DMS79 (cell line): ENCODE measurements around the gene LRP1B.

Source experiments
- DNase-seq: peaks from one replicate; lab custom pipeline; 2025; lab: John Stamatoyannopoulos, UW

The LRP1B gene

DNA sequence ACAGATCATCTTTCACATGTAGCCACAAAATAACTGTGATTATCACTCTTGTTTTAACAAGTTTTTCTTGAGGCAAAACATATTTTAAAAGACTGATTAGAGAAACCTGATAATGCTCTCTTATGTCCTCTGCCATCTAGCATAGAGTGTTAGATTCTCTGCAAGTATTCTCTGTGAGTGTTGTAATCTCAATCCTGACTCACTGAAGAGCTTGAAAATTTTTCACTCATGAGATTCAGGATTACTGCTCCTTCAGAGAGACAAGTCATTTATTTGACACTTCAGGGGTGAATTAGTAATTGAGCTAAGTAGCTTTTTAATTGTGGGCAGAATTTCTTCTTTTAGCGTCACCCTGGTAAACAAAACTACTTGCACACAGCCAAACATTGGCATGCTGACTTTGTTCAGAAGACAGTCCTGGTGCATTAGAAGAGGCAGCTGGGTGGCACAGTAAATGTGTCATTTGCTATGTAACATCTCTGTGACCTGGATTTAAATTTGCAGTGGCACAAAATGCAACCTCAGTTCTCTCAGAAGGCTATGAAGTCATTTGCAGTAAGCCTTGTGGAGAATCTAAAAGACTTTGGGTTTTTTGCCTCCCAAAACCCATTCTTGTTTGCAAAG is 172.9 kb downstream of the LRP1B start:
- no peak for DNase-seq

- DNase-seq = no peak
Observed at GRCh38 chr2:141957321-141957720, 173.5 kb downstream of the LRP1B start.

- no peak for DNase-seq
Observed at GRCh38 chr2:141947396-141948114, 183.3 kb downstream of the LRP1B start.

GRCh38 chr2:141946016-141946415 is 184.8 kb downstream of the LRP1B start:
- DNase-seq = no peak

DNA sequence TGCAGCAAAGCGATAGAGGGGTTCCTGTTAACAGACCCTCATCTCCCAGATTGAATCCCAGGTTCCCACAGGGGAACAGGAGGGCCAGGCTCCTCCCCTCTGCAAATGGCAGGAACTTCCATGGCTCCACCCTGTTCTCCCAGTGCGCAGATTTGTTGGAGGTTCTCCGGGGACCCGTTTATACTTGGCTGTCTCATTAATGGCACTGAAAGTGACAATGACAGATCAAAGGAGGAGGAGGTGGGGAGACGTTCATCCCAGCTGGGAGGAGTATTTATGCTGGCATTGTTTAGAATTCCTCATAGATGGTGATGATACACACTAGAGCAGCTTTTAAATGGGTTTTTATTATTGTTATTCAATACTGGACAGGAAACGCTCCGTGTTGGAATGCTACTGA is 186.9 kb downstream of the LRP1B start:
- no peak for DNase-seq

- no peak for DNase-seq
Observed at GRCh38 chr2:141942006-141942789, 188.6 kb downstream of the LRP1B start.

- no peak for DNase-seq
Observed at GRCh38 chr2:141941210-141941714, 189.6 kb downstream of the LRP1B start.

GRCh38 chr2:141940709-141941108 is 190.1 kb downstream of the LRP1B start:
- DNase-seq = no peak

GRCh38 chr2:141933226-141933625 is 197.6 kb downstream of the LRP1B start:
- no peak for DNase-seq

GRCh38 chr2:141932261-141932660 is 198.6 kb downstream of the LRP1B start:
- DNase-seq = no peak

DNA sequence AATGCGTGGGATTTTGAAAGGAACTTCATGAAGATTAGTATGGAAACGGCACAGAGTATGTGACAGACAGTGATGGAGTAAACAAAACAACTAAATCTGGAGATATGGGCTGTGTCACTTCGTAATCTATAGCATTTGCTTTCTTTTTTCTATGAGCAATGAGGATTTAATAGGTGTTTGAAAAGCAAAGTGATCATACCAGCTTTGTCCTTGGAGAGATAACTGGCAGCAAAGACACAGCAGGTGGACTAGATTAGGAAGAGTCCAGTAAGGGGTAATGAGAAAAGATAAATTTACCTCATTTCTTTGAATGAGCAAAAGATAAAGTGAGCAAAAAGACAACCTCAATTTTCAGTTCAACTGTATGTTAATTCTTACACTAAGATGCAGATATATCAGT is 199.0 kb downstream of the LRP1B start:
- no peak for DNase-seq

- DNase-seq = no peak
Observed at GRCh38 chr2:141930803-141931202, 200.0 kb downstream of the LRP1B start.

DNA sequence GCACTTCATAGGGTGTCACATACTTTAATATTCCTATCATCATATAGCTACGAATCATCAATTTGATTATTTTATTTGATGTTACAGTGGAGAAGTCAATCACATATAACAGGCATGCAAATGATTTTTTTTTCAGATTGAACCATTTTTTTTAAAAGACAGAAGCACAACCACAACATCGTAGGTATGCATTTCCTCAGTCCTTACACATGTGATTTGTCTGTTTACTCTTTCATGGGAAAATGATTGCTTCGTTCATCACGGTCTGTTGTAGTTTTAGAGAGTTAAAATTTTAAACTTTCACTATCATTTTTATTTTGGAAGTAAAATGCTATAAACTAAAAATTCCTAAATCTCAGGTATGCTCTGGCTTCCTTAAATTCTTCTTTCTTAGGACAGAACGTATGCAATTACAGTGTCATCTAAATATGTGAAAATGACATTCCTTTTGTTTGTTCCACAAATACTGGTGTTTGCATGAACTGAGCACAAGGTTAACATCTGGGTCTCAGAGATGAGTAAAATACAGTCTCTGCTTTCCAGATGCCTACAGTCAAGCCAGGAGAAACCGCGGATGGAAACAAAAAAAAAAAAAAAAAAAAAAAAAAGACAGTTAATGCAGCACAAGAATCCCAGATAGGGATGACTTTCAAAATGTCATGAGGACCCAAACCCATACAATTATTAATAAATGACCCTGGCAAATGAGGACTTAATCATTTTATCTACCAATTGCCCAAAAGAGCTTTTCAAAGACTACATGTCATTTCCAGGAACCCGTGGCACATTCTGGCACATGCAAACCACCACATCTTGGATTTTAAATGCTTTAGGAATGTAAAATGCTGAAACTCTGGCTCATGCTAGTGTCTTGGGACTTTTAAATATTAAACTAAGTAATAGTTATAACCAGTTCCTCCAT is 201.2 kb downstream of the LRP1B start:
- DNase-seq = no peak

- DNase-seq = no peak
Observed at GRCh38 chr2:141928476-141928875, 202.3 kb downstream of the LRP1B start.

DNA sequence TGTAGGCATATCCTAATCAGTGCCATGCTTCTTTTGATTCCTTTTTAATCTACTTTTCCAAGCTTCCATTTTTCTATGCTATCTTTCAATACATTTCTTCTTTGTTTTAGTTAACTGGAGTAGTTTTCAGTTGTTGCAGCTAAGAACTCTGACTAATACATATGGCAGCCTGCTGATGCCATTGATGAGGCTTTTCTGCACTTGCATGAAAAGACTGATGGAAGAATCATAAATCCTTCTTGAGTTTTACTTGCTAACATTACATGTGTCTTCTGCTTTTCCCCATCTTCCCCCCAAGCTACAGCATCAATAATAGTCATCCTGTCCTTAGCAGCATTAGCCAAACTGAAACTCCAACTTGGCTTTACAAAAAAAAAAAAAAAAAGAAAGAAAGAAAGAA is 203.3 kb downstream of the LRP1B start:
- no peak for DNase-seq

- no peak for DNase-seq
Observed at GRCh38 chr2:141925511-141925910, 205.3 kb downstream of the LRP1B start.

DNA sequence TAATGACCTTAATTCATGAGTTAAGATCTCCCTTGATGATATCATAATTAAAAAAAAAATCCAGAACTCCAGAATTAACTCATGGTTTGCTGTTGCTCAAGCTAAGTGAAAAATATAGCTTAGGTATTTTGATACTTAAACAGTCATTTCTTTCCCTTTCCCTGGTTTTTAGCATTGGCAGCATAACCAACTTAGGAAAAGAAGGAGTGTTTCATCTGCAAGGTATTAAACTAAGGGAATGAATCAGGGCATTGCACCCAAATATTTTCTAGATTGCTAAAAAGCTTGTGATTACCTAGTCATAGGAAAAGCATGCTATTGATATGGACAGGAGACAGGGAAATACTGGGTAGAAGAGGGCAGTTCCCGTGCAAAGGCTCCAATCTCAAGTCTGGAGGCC is 207.2 kb downstream of the LRP1B start:
- DNase-seq = no peak

DNA sequence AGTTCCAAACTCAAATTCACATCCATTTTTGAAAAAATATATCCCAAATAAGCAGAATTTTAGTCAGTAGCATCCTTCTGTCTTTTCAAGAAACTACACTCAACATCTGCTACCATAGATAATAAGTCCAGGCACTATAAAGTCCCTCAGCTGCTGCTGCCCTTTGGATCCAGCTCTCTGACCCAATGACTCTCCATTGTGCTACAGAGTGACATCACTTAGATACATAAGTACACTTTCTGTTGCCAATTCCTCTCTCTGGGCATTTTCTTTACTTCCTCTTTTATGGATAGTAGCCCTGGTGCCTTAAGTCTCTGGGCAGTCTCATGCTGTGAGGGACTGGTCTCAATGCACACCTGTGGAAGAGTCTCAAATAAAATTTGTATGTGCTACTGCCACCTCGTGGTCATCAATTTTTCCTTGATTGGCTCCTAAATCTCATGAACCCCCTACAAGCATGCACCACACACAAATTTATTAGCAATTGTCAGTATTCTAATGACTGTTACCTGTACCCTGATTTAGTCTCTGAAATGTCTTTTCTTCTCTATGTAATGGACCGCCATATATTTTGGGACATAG is 219.2 kb downstream of the LRP1B start:
- DNase-seq = no peak

- DNase-seq = no peak
Observed at GRCh38 chr2:141906678-141907077, 224.1 kb downstream of the LRP1B start.

- no peak for DNase-seq
Observed at GRCh38 chr2:141900826-141901225, 230.0 kb downstream of the LRP1B start.

GRCh38 chr2:141899740-141900139 is 231.1 kb downstream of the LRP1B start:
- no peak for DNase-seq
